GM18907 (cell line): ENCODE data around the gene COL6A3.

ENCODE experiments used
- ATAC-seq: cut with Tn5 transposase; IDR thresholded peaks from one replicate; pipeline ENCODE4 v1.9.1; 2021; ENCODE audit warnings: mild to moderate bottlenecking, moderate library complexity; ENCODE audit not compliant: unreplicated experiment

Gene COL6A3

GRCh38 chr2:237278568-237278967 lies 135.4 kb downstream of the COL6A3 start:
- ATAC-seq: no peak

DNA sequence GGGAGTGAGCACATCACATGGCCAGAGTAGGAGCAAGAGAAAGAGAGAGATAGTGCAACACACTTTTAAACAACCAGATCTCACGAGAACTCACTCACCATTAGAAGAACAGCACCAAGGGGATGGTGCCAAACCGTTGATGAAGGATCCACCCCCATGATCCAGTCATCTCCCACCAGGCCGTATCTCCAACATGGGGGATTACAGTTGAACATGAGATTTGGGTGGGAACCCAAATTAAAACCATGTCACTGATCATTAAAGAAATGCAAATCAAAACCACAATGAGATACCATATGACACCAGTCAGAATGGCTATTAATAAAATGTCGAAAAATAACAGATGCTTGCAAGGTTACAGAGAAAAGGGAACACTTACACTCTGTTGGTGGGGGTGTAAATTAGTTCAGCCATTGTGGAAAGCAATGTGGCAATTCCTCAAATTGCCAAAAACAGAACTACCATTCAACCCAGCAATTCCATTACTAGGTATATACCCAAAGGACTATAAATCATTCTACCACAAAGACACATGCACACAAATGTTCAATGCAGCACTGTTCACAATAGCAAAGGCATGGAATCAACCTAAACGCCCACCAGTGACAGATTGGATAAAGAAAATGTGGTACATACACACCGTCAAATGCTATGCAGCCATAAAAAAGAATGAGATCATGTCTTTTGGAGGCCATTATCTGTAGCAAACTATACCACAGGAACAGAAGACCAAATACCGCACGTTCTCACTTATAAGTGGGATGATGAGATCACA lies 137.1 kb downstream of the COL6A3 start:
- ATAC-seq: no peak
